Loucy (cell line): ENCODE measurements around the gene ITLN1.

ENCODE experiments used
- H2AFZ ChIP-seq: fragments of 200-600 bp; sonication (generic); 2 replicates; pipeline ENCODE4 v1.6.0; 2016; ENCODE audit warnings: antibody characterized with exemption, mild to moderate bottlenecking, low read length, moderate library complexity
- H3F3A ChIP-seq: fragments of 200-600 bp; 2 replicates; pipeline ENCODE4 v1.6.0; 2016; ENCODE audit warnings: antibody characterized with exemption, low read depth, mild to moderate bottlenecking
- H3K27me3 ChIP-seq: fragments of 200-600 bp; sonication (generic); 2 replicates; pipeline ENCODE4 v1.6.1; 2014; ENCODE audit warnings: low read length, mild to moderate bottlenecking; ENCODE audit not compliant: insufficient read depth, poor library complexity, severe bottlenecking
- H3K36me3 ChIP-seq: fragments of 200-600 bp; sonication (generic); 2 replicates; pipeline ENCODE4 v1.6.1; 2016; ENCODE audit warnings: low read length; ENCODE audit not compliant: insufficient read depth
- H3K4me1 ChIP-seq: fragments of 200-600 bp; sonication (generic); 2 replicates; pipeline ENCODE4 v1.5.1; 2014; ENCODE audit warnings: low read length, mild to moderate bottlenecking; ENCODE audit not compliant: insufficient read depth, poor library complexity, severe bottlenecking
- H3K4me2 ChIP-seq: fragments of 200-600 bp; sonication (generic); 2 replicates; pipeline ENCODE4 v1.6.0; 2014; ENCODE audit warnings: antibody characterized with exemption, low read length, low read depth, mild to moderate bottlenecking; ENCODE audit not compliant: poor library complexity, severe bottlenecking
- H3K4me3 ChIP-seq: fragments of 200-600 bp; sonication (generic); 2 replicates; pipeline ENCODE4 v1.5.1; 2014; ENCODE audit warnings: low read length, mild to moderate bottlenecking, mixed read lengths; ENCODE audit not compliant: poor library complexity, severe bottlenecking
- H3K79me2 ChIP-seq: fragments of 200-600 bp; sonication (generic); 2 replicates; pipeline ENCODE4 v1.6.1; 2014; ENCODE audit warnings: low read length; ENCODE audit not compliant: insufficient read depth
- H3K9ac ChIP-seq: fragments of 200-600 bp; sonication (generic); 2 replicates; pipeline ENCODE4 v1.6.0; 2014; ENCODE audit warnings: mild to moderate bottlenecking, low read depth, low read length, moderate library complexity; ENCODE audit not compliant: poor library complexity, severe bottlenecking
- H3K9me2 ChIP-seq: fragments of 200-600 bp; sonication (generic); replicated peaks from 2 replicates; pipeline ENCODE4 v1.6.1; 2016; ENCODE audit warnings: low read depth, low read length, mixed read lengths
- H3K9me3 ChIP-seq: fragments of 200-600 bp; sonication (generic); 2 replicates; pipeline ENCODE4 v1.6.1; 2014; ENCODE audit warnings: mild to moderate bottlenecking, antibody characterized with exemption, low read length, low read depth; ENCODE audit not compliant: insufficient read depth
- H4K20me1 ChIP-seq: fragments of 200-600 bp; sonication (generic); 2 replicates; pipeline ENCODE4 v1.6.0; 2014; ENCODE audit warnings: antibody characterized with exemption, low read length, mild to moderate bottlenecking; ENCODE audit not compliant: insufficient read depth, poor library complexity, severe bottlenecking
- EZH2phosphoT487 ChIP-seq: fragments of 200-600 bp; IDR thresholded peaks from 2 replicates; pipeline ENCODE4 v1.6.1; 2018; ENCODE audit warnings: antibody characterized with exemption, mild to moderate bottlenecking, moderate library complexity, borderline replicate concordance
- TF ChIP-seq, protein P1 (sequence below): fragments of 200-600 bp; sonication (generic); conservative IDR thresholded peaks from 2 replicates; pipeline ENCODE4 v1.5.1; 2014; ENCODE audit warnings: mild to moderate bottlenecking, antibody characterized with exemption, low read length

ITLN1 gene

DNA sequence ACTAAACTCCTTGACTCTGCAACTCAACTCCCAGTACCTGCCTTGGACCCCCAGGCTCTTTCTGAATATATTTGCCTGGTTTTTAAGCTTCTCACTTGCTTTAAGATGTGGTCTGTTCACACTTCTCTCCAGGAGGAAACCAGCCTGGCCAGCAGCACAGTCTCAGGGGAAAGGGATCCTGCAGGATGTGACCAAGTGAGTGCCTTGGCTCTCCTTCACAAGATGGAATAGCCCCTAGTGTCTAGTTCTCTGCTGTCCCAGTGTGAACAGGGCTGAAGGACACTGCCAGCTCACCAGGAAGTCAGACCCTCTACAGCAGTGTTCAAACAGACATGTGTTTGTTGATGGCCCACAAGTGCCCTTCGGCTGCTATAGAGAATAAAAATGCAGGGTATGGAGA lies 55.2 kb downstream of the ITLN1 start:
- no peak overlapping the region for H3K4me2 ChIP-seq
- no peak overlapping the region for H3K4me3 ChIP-seq
- no peaks in the 10 kb centered on the region for H3K9me3 ChIP-seq
- H3K79me2 ChIP-seq, result no peaks in the 10 kb centered on the region
- H4K20me1 ChIP-seq, result no peaks in the 10 kb centered on the region
- no peaks in the 10 kb centered on the region for H3K27me3 ChIP-seq
- H3K4me1 ChIP-seq, result no peaks in the 10 kb centered on the region
- no peak overlapping the region for H3K9ac ChIP-seq
- peaks cover 63% of the 10 kb centered on the region; the same call in 1 of the 2 replicates for H3K36me3 ChIP-seq
- no peak overlapping the region for H2AFZ ChIP-seq
- H3K9me2 ChIP-seq, result no peaks in the 10 kb centered on the region
- TF ChIP-seq EZH2phosphoT487, result no peak
- no peaks in the 10 kb centered on the region for H3F3A ChIP-seq

DNA sequence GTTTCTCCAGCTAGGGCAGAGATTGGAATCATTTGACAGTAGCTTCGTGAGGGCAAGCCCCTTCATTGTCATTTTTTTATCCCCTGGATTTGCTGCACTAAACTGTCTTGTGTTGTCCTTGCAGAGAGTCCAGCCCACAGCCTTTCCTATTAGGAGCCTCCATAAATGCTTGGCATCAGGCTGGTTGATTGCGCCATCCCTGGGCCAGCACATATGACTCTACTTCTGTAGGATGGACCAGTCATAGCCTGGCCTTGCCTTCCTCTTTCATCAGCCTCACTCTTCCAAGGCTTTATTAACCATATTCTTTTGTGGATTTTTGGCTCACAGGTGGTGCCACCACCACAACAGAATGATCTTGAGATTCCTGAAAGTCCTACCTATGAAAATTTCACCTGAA lies 57.6 kb downstream of the ITLN1 start:
- Histone ChIP-seq H3K4me1 (no peaks in the 10 kb centered on the region), H3K27me3 (no peaks in the 10 kb centered on the region), H3K36me3 (peaks cover 41% of the 10 kb centered on the region; the same call in 1 of the 2 replicates), H3K9me2 (no peaks in the 10 kb centered on the region), H3K9me3 (no peaks in the 10 kb centered on the region), H3K4me3 (no peak overlapping the region), H3K4me2 (no peak overlapping the region), H3K79me2 (no peaks in the 10 kb centered on the region), H3K9ac (no peak overlapping the region), H4K20me1 (no peaks in the 10 kb centered on the region), H3F3A (no peaks in the 10 kb centered on the region), H2AFZ (no peak overlapping the region)
- TF ChIP-seq, protein P1, sequence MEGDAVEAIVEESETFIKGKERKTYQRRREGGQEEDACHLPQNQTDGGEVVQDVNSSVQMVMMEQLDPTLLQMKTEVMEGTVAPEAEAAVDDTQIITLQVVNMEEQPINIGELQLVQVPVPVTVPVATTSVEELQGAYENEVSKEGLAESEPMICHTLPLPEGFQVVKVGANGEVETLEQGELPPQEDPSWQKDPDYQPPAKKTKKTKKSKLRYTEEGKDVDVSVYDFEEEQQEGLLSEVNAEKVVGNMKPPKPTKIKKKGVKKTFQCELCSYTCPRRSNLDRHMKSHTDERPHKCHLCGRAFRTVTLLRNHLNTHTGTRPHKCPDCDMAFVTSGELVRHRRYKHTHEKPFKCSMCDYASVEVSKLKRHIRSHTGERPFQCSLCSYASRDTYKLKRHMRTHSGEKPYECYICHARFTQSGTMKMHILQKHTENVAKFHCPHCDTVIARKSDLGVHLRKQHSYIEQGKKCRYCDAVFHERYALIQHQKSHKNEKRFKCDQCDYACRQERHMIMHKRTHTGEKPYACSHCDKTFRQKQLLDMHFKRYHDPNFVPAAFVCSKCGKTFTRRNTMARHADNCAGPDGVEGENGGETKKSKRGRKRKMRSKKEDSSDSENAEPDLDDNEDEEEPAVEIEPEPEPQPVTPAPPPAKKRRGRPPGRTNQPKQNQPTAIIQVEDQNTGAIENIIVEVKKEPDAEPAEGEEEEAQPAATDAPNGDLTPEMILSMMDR, result no peak
- no peak for TF ChIP-seq EZH2phosphoT487

DNA sequence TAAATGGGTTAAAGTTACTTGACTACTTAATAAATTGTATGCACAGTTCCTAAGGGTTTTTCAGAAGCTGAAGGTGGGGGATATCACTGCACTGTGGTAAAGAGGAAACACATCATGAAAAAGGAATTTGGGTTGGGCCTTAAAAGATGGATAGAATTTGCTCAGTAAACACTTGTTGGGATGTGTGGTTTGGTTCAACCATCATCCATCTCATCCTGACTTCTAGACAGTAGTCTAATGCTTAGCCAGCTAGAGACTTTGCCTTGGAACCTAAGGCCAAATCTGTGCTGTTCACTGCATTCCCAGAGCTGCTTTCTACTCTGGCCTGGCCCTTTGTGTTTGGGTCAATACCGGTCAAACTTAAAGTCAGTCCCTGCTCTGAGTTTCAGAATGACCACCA lies 58.4 kb downstream of the ITLN1 start:
- Histone ChIP-seq H3F3A (no peaks in the 10 kb centered on the region), H2AFZ (no peak overlapping the region)
- TF ChIP-seq, protein P1, result no peak
- TF ChIP-seq EZH2phosphoT487, result no peak

More for the DNA sequence above, 58.4 kb downstream of the ITLN1 start:
- no peaks in the 10 kb centered on the region for H3K79me2 ChIP-seq
- no peak overlapping the region for H3K4me3 ChIP-seq
- H4K20me1 ChIP-seq, result no peaks in the 10 kb centered on the region
- no peaks in the 10 kb centered on the region for H3K4me1 ChIP-seq
- no peak overlapping the region for H3K9ac ChIP-seq
- H3K27me3 ChIP-seq, result no peaks in the 10 kb centered on the region
- H3K36me3 ChIP-seq, result peaks cover 32% of the 10 kb centered on the region; the same call in 1 of the 2 replicates
- H3K4me2 ChIP-seq, result no peak overlapping the region
- no peaks in the 10 kb centered on the region for H3K9me2 ChIP-seq
- H3K9me3 ChIP-seq, result no peaks in the 10 kb centered on the region
